Stimulated activated CD4-positive, alpha-beta T cell treated with anti-CD3 and anti-CD28 coated beads, Interleukin-1b, Interleukin-23, amount 100 ng/mL, for 4 hours (primary cell): Measurements from ENCODE around the gene CREG2.

Experiments used
- DNase-seq, 2 donors: peaks; one replicate each; pipeline ENCODE4 v3.0.0-alpha.2; 2020; ENCODE audit warnings: low read depth in 2 of 2

CREG2 gene

GRCh38 chr2:101307503-101307902, 79.8 kb downstream of the CREG2 start:
- no peak for DNase-seq

GRCh38 chr2:101306410-101306809, 80.9 kb downstream of the CREG2 start:
- no peak for DNase-seq

- no peak for DNase-seq
Observed at GRCh38 chr2:101305492-101306078, 81.7 kb downstream of the CREG2 start.

GRCh38 chr2:101305035-101305434, 82.3 kb downstream of the CREG2 start:
- DNase-seq = no peak

GRCh38 chr2:101303688-101304087, 83.6 kb downstream of the CREG2 start:
- DNase-seq = no peak

- DNase-seq = no peak
Observed at GRCh38 chr2:101302016-101302415, 85.3 kb downstream of the CREG2 start.

- DNase-seq = no peak
Observed at GRCh38 chr2:101300836-101301235, 86.5 kb downstream of the CREG2 start.

GRCh38 chr2:101300164-101300563, 87.1 kb downstream of the CREG2 start:
- no peak for DNase-seq

- no peak for DNase-seq
Observed at GRCh38 chr2:101299604-101300003, 87.7 kb downstream of the CREG2 start.

- DNase-seq = no peak
Observed at GRCh38 chr2:101297383-101297782, 89.9 kb downstream of the CREG2 start.

GRCh38 chr2:101296371-101296770, 90.9 kb downstream of the CREG2 start:
- no peak for DNase-seq

- DNase-seq = no peak
Observed at GRCh38 chr2:101295895-101296294, 91.4 kb downstream of the CREG2 start.
